ENCODE measurements around the gene CCDC60.

Gene CCDC60

DNA sequence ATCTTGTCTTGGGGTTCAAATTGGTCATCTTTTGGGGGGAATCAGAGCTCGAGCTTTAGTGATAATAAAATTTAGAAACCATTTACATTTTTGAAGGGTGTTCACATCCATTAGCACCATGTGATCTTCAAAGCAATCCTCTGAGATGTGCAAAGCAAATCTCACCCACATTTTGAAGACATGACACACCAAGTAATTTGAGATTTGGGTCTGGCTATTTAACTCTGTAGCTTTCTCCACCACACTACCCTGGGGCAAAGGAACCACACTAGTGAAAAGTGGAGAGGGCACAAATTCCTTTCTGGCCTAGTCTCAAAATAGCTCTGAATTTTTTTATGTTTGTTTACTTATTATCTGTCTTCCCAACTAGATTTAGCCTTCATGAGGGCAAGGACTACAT lies 212.5 kb downstream of the CCDC60 start:
- no peak overlapping the region for H2AK5ac ChIP-seq (ENCODE audit: low read length)
- H3K27ac ChIP-seq (ENCODE audit: low read depth, low read length) = no peak overlapping the region
- no peak overlapping the region for H4K12ac ChIP-seq (ENCODE audit: low read depth, low read length)
- H4K91ac ChIP-seq (ENCODE audit: low read depth, low read length) = no peak overlapping the region
- H2BK12ac ChIP-seq (ENCODE audit: low read length) = no peak overlapping the region
- no peaks in the 10 kb centered on the region for H3K27me3 ChIP-seq (ENCODE audit: insufficient read depth, low read length)
- DNase-seq = no peak
- no peak overlapping the region for H2AFZ ChIP-seq (ENCODE audit: insufficient read depth, low read length, poor library complexity)
- no peak overlapping the region for H3K18ac ChIP-seq (ENCODE audit: low read length)
- H2BK5ac ChIP-seq (ENCODE audit: low read depth, low read length, poor library complexity) = no peak overlapping the region
- no peaks in the 10 kb centered on the region for H3K36me3 ChIP-seq (ENCODE audit: control insufficient read depth in 1 of 2, insufficient read depth in 2 of 2, low read length in 2 of 2)
- no peak overlapping the region for H3K4me3 ChIP-seq (ENCODE audit: low read depth, low read length)
- no peak overlapping the region for H2BK120ac ChIP-seq (ENCODE audit: insufficient read depth, low read length, poor library complexity)
- H3K9me3 ChIP-seq (ENCODE audit: insufficient read depth, low read depth, low read length) = no peaks in the 10 kb centered on the region
- no peak overlapping the region for H3K23ac ChIP-seq (ENCODE audit: low read length)
- no peak overlapping the region for H4K8ac ChIP-seq (ENCODE audit: low read depth, low read length)
- H3K4me2 ChIP-seq (ENCODE audit: low read length) = no peak overlapping the region
- WGBS (ENCODE audit: extremely low coverage, insufficient coverage, insufficient read length) = no CpG with 5 or more reads among the region's 1 CpG
- H3K4ac ChIP-seq (ENCODE audit: low read depth, low read length) = no peak overlapping the region
- H3K4me1 ChIP-seq (ENCODE audit: control insufficient read depth in 1 of 2, insufficient read depth in 2 of 2, low read length in 2 of 2) = no peaks in the 10 kb centered on the region
- no peak overlapping the region for H3K9ac ChIP-seq (ENCODE audit: low read length)
- H3K79me1 ChIP-seq (ENCODE audit: low read length) = no peaks in the 10 kb centered on the region
- no peaks in the 10 kb centered on the region for H3K79me2 ChIP-seq (ENCODE audit: control insufficient read depth, insufficient read depth, low read length, poor library complexity)
- H3K14ac ChIP-seq (ENCODE audit: low read length) = no peak overlapping the region

GRCh38 chr12:119556854-119557253 lies 222.3 kb downstream of the CCDC60 start:
- H3K9me3 ChIP-seq (ENCODE audit: insufficient read depth, low read depth, low read length) = no peaks in the 10 kb centered on the region
- H2BK5ac ChIP-seq (ENCODE audit: low read depth, low read length, poor library complexity) = no peak overlapping the region
- H4K12ac ChIP-seq (ENCODE audit: low read depth, low read length) = no peak overlapping the region
- WGBS (ENCODE audit: extremely low coverage, insufficient coverage, insufficient read length) = no CpG with 5 or more reads among the region's 1 CpG
- no peak overlapping the region for H3K9ac ChIP-seq (ENCODE audit: low read length)
- H3K23ac ChIP-seq (ENCODE audit: low read length) = no peak overlapping the region
- H2BK120ac ChIP-seq (ENCODE audit: insufficient read depth, low read length, poor library complexity) = no peak overlapping the region
- H3K4me1 ChIP-seq (ENCODE audit: control insufficient read depth in 1 of 2, insufficient read depth in 2 of 2, low read length in 2 of 2) = no peaks in the 10 kb centered on the region
- H4K91ac ChIP-seq (ENCODE audit: low read depth, low read length) = no peak overlapping the region
- H3K79me2 ChIP-seq (ENCODE audit: control insufficient read depth, insufficient read depth, low read length, poor library complexity) = no peaks in the 10 kb centered on the region
- no peaks in the 10 kb centered on the region for H3K36me3 ChIP-seq (ENCODE audit: control insufficient read depth in 1 of 2, insufficient read depth in 2 of 2, low read length in 2 of 2)
- no peak for DNase-seq
- H2BK12ac ChIP-seq (ENCODE audit: low read length) = no peak overlapping the region
- no peak overlapping the region for H3K4me2 ChIP-seq (ENCODE audit: low read length)
- no peak overlapping the region for H2AFZ ChIP-seq (ENCODE audit: insufficient read depth, low read length, poor library complexity)
- no peak overlapping the region for H3K27ac ChIP-seq (ENCODE audit: low read depth, low read length)
- H2AK5ac ChIP-seq (ENCODE audit: low read length) = no peak overlapping the region
- H3K14ac ChIP-seq (ENCODE audit: low read length) = no peak overlapping the region
- no peak overlapping the region for H3K4ac ChIP-seq (ENCODE audit: low read depth, low read length)
- no peak overlapping the region for H4K8ac ChIP-seq (ENCODE audit: low read depth, low read length)
- no peak overlapping the region for H3K4me3 ChIP-seq (ENCODE audit: low read depth, low read length)
- H3K27me3 ChIP-seq (ENCODE audit: insufficient read depth, low read length) = no peaks in the 10 kb centered on the region
- no peaks in the 10 kb centered on the region for H3K79me1 ChIP-seq (ENCODE audit: low read length)
- H3K18ac ChIP-seq (ENCODE audit: low read length) = no peak overlapping the region

GRCh38 chr12:119565404-119565803 lies 230.9 kb downstream of the CCDC60 start:
- Histone ChIP-seq H4K91ac (ENCODE audit: low read depth, low read length) (no peak overlapping the region), H2BK5ac (ENCODE audit: low read depth, low read length, poor library complexity) (no peak overlapping the region), H3K9ac (ENCODE audit: low read length) (peak overlapping the region; percentile 40), H2AFZ (ENCODE audit: insufficient read depth, low read length, poor library complexity) (no peak overlapping the region), H3K4me1 (ENCODE audit: control insufficient read depth in 1 of 2, insufficient read depth in 2 of 2, low read length in 2 of 2) (no peaks in the 10 kb centered on the region), H3K27ac (ENCODE audit: low read depth, low read length) (no peak overlapping the region), H3K4ac (ENCODE audit: low read depth, low read length) (no peak overlapping the region), H3K9me3 (ENCODE audit: insufficient read depth, low read depth, low read length) (no peaks in the 10 kb centered on the region), H4K8ac (ENCODE audit: low read depth, low read length) (no peak overlapping the region), H3K14ac (ENCODE audit: low read length) (no peak overlapping the region), H3K18ac (ENCODE audit: low read length) (no peak overlapping the region), H3K4me3 (ENCODE audit: low read depth, low read length) (no peak overlapping the region), H2BK120ac (ENCODE audit: insufficient read depth, low read length, poor library complexity) (no peak overlapping the region), H3K79me1 (ENCODE audit: low read length) (no peaks in the 10 kb centered on the region), H2BK12ac (ENCODE audit: low read length) (no peak overlapping the region), H3K23ac (ENCODE audit: low read length) (no peak overlapping the region), H3K36me3 (ENCODE audit: control insufficient read depth in 1 of 2, insufficient read depth in 2 of 2, low read length in 2 of 2) (no peaks in the 10 kb centered on the region), H2AK5ac (ENCODE audit: low read length) (no peak overlapping the region), H3K79me2 (ENCODE audit: control insufficient read depth, insufficient read depth, low read length, poor library complexity) (no peaks in the 10 kb centered on the region), H3K4me2 (ENCODE audit: low read length) (no peak overlapping the region), H3K27me3 (ENCODE audit: insufficient read depth, low read length) (no peaks in the 10 kb centered on the region), H4K12ac (ENCODE audit: low read depth, low read length) (no peak overlapping the region)
- no CpG with 5 or more reads among the region's 3 CpGs for WGBS (ENCODE audit: extremely low coverage, insufficient coverage, insufficient read length)
- DNase-seq = no peak

GRCh38 chr12:119570771-119571170 lies 236.2 kb downstream of the CCDC60 start:
- Histone ChIP-seq H3K79me1 (ENCODE audit: low read length) (no peaks in the 10 kb centered on the region), H4K8ac (ENCODE audit: low read depth, low read length) (no peak overlapping the region), H2BK12ac (ENCODE audit: low read length) (no peak overlapping the region), H3K4me1 (ENCODE audit: control insufficient read depth in 1 of 2, insufficient read depth in 2 of 2, low read length in 2 of 2) (no peaks in the 10 kb centered on the region), H3K27ac (ENCODE audit: low read depth, low read length) (no peak overlapping the region), H3K9ac (ENCODE audit: low read length) (no peak overlapping the region), H2BK5ac (ENCODE audit: low read depth, low read length, poor library complexity) (no peak overlapping the region), H3K4ac (ENCODE audit: low read depth, low read length) (no peak overlapping the region), H3K27me3 (ENCODE audit: insufficient read depth, low read length) (no peaks in the 10 kb centered on the region), H3K4me2 (ENCODE audit: low read length) (no peak overlapping the region), H2AFZ (ENCODE audit: insufficient read depth, low read length, poor library complexity) (no peak overlapping the region), H3K4me3 (ENCODE audit: low read depth, low read length) (no peak overlapping the region), H3K79me2 (ENCODE audit: control insufficient read depth, insufficient read depth, low read length, poor library complexity) (no peaks in the 10 kb centered on the region), H3K36me3 (ENCODE audit: control insufficient read depth in 1 of 2, insufficient read depth in 2 of 2, low read length in 2 of 2) (no peaks in the 10 kb centered on the region), H4K91ac (ENCODE audit: low read depth, low read length) (no peak overlapping the region), H2BK120ac (ENCODE audit: insufficient read depth, low read length, poor library complexity) (no peak overlapping the region), H3K9me3 (ENCODE audit: insufficient read depth, low read depth, low read length) (no peaks in the 10 kb centered on the region), H3K23ac (ENCODE audit: low read length) (no peak overlapping the region), H4K12ac (ENCODE audit: low read depth, low read length) (no peak overlapping the region), H2AK5ac (ENCODE audit: low read length) (no peak overlapping the region), H3K18ac (ENCODE audit: low read length) (no peak overlapping the region), H3K14ac (ENCODE audit: low read length) (no peak overlapping the region)
- no peak for DNase-seq
- WGBS (ENCODE audit: extremely low coverage, insufficient coverage, insufficient read length) = no CpG with 5 or more reads among the region's 6 CpGs
